Measurements from ENCODE around the gene S100A8. TPM values are rescaled to one million over a fixed set of nuclear protein-coding genes. Genes with fewer than 3 reads are reported as not detected.

The S100A8 gene
- total RNA-seq = 10 to 100 TPM; 13.1 to 37.4 (median 26.5) TPM

GRCh38 chr1:153390938-153391710 is at the start of gene S100A8:
Gene S100A8 (minus strand): TSS chr1:153391073. CDS start chr1:153390535, 538 bp downstream.
- Histone ChIP-seq H3K4me3 (no peak within 1 kb of the TSS), H3K36me3 (no peaks in the 10 kb centered on the region), H3K4me1 (no peaks in the 10 kb centered on the region), H3K27me3 (peaks cover 0 to 4% of the 10 kb centered on the region in 2 donors), H3K9me3 (no peaks in the 10 kb centered on the region), H3K27ac (no peak within 1 kb of the TSS)
- TF ChIP-seq CTCF (IDR thresholded peaks at IDR 0.05) = no peak
- no peak for TF ChIP-seq POLR2A (IDR thresholded peaks at IDR 0.05)
- TF ChIP-seq POLR2AphosphoS5 (IDR thresholded peaks at IDR 0.05) = no peak
- peak; percentile 63 for DNase-seq (ENCODE audit: low spot score in 2 of 2)
- intact Hi-C loops (cut with DNase I; ENCODE audit: low total_unique reads) = no loop called here

- no peaks in the 10 kb centered on the region for H3K4me1 ChIP-seq
- TF ChIP-seq POLR2A (IDR thresholded peaks at IDR 0.05) = no peak
- no peak for TF ChIP-seq POLR2AphosphoS5 (IDR thresholded peaks at IDR 0.05)
- no peak for TF ChIP-seq CTCF (IDR thresholded peaks at IDR 0.05)
Measured at GRCh38 chr1:153439273-153439672, 48.4 kb upstream of the S100A8 start.

GRCh38 chr1:153438599-153438998 is 47.7 kb upstream of the S100A8 start:
- intact Hi-C loops (cut with DNase I; ENCODE audit: low total_unique reads) = no loop called here
- TF ChIP-seq POLR2AphosphoS5 (IDR thresholded peaks at IDR 0.05) (no peak), CTCF (IDR thresholded peaks at IDR 0.05) (no peak), POLR2A (IDR thresholded peaks at IDR 0.05) (no peak)

More at GRCh38 chr1:153439273-153439672, 48.4 kb upstream of the S100A8 start:
- no peak overlapping the region for H3K27ac ChIP-seq
- H3K27me3 ChIP-seq = peaks cover 0 to 10% of the 10 kb centered on the region in 2 donors
- no peak for DNase-seq (ENCODE audit: low spot score in 2 of 2)
- intact Hi-C loops (cut with DNase I; ENCODE audit: low total_unique reads) = no loop called here
- H3K9me3 ChIP-seq = no peaks in the 10 kb centered on the region
- no peaks in the 10 kb centered on the region for H3K36me3 ChIP-seq
- no peak overlapping the region for H3K4me3 ChIP-seq

GRCh38 chr1:153437236-153437635 is 46.4 kb upstream of the S100A8 start:
- intact Hi-C loops (cut with DNase I; ENCODE audit: low total_unique reads) = no loop called here

More at GRCh38 chr1:153438599-153438998, 47.7 kb upstream of the S100A8 start:
- no peak overlapping the region for H3K27ac ChIP-seq
- no peak overlapping the region for H3K4me3 ChIP-seq
- no peaks in the 10 kb centered on the region for H3K4me1 ChIP-seq
- H3K9me3 ChIP-seq = no peaks in the 10 kb centered on the region
- DNase-seq (ENCODE audit: low spot score in 2 of 2) = no peak
- H3K36me3 ChIP-seq = no peaks in the 10 kb centered on the region
- peaks cover 0 to 4% of the 10 kb centered on the region in 2 donors for H3K27me3 ChIP-seq

More at GRCh38 chr1:153437236-153437635, 46.4 kb upstream of the S100A8 start:
- DNase-seq (ENCODE audit: low spot score in 2 of 2) = no peak
- Histone ChIP-seq H3K36me3 (no peaks in the 10 kb centered on the region), H3K4me1 (no peaks in the 10 kb centered on the region), H3K9me3 (no peaks in the 10 kb centered on the region), H3K27ac (no peak overlapping the region), H3K27me3 (no peaks in the 10 kb centered on the region), H3K4me3 (no peak overlapping the region)
- TF ChIP-seq POLR2A (IDR thresholded peaks at IDR 0.05) (no peak), CTCF (IDR thresholded peaks at IDR 0.05) (no peak), POLR2AphosphoS5 (IDR thresholded peaks at IDR 0.05) (no peak)
